Peyer's patch (tissue), 4 donors: Measurements from ENCODE around the gene P2RX3.

Source experiments
- POLR2A ChIP-seq, 2 donors: fragments of 450-650 bp; IDR thresholded peaks; one replicate each; pipeline ENCODE4 v1.5.1; 2017; ENCODE audit warnings: antibody characterized with exemption in 2 of 2, mild to moderate bottlenecking in 2 of 2, moderate library complexity in 2 of 2
- TF ChIP-seq, protein P1 (sequence below), 6 experiments: fragments of 450-650 bp in 4 of 6; fragments of 200-600 bp in 2 of 6; sonication (generic) in 1 of 6; IDR thresholded peaks; one replicate each; pipeline ENCODE4 v1.5.1; 2017 to 2019; ENCODE audit warnings: antibody characterized with exemption in 6 of 6, mild to moderate bottlenecking in 3 of 6, moderate library complexity in 1 of 6

DNA sequence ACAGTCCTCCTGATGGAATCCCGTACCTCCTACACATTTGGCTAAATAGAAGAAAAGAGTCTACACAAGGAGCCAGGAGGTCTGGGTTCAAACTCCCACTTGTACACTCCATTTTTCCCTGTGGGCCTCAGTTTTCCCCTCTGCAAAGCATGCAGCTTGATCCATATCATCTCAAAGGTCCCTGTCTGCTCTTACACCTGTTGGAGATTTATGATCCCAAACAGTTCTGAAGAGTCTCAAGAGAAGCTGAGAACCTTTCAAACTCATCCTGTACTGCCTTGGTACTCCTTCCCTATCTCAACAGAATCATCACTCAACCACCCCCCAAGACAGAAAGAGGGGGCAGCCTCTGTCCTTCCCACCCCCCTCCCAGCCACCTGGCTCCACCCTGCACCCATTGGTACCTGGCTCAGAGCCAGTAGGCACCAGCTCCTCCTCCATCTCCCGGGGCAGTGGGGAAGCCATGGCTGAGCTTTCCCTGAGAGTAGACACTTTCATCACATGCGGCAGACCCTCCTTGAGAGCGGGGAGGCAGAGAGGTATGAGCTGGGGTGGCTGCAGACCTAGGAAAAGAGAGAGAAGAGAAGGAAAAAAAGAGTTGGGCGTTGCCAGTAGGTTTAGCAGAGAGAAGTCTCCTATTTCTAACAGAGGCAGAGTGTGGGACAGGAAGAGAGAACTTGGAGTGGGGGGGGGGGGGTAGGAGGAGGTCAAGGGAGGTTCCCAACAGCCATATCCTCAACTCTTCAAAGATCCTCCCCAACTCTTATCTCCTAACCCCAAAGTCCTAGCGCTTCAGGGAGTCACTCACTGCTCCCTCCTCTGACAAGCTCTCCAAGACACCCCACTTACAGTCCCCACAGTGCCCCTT lies 16.5 kb upstream of the P2RX3 start:
- TF ChIP-seq, protein P1, sequence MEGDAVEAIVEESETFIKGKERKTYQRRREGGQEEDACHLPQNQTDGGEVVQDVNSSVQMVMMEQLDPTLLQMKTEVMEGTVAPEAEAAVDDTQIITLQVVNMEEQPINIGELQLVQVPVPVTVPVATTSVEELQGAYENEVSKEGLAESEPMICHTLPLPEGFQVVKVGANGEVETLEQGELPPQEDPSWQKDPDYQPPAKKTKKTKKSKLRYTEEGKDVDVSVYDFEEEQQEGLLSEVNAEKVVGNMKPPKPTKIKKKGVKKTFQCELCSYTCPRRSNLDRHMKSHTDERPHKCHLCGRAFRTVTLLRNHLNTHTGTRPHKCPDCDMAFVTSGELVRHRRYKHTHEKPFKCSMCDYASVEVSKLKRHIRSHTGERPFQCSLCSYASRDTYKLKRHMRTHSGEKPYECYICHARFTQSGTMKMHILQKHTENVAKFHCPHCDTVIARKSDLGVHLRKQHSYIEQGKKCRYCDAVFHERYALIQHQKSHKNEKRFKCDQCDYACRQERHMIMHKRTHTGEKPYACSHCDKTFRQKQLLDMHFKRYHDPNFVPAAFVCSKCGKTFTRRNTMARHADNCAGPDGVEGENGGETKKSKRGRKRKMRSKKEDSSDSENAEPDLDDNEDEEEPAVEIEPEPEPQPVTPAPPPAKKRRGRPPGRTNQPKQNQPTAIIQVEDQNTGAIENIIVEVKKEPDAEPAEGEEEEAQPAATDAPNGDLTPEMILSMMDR (IDR thresholded peaks at IDR 0.05): no peak
- TF ChIP-seq POLR2A (IDR thresholded peaks at IDR 0.05): no peak
